GM19452 (cell line): Measurements from ENCODE around the gene DHX30.

Experiments used
- ATAC-seq: cut with Tn5 transposase; IDR thresholded peaks from one replicate; pipeline ENCODE4 v1.9.1; 2021; ENCODE audit not compliant: unreplicated experiment

DHX30 gene

GRCh38 chr3:47852604-47853602, 50.0 kb downstream of the DHX30 start:
- ATAC-seq: no peak

- ATAC-seq: no peak
Measured at GRCh38 chr3:47854267-47854666, 51.3 kb downstream of the DHX30 start.

- ATAC-seq: no peak
Measured at GRCh38 chr3:47854720-47855455, 52.0 kb downstream of the DHX30 start.

GRCh38 chr3:47855461-47856383, 52.8 kb downstream of the DHX30 start:
- ATAC-seq: no peak

GRCh38 chr3:47856669-47857068, 53.7 kb downstream of the DHX30 start:
- no peak for ATAC-seq

GRCh38 chr3:47857151-47857550, 54.2 kb downstream of the DHX30 start:
- no peak for ATAC-seq

- ATAC-seq: no peak
Measured at GRCh38 chr3:47859956-47860605, 57.1 kb downstream of the DHX30 start.

GRCh38 chr3:47863391-47864128, 60.6 kb downstream of the DHX30 start:
- no peak for ATAC-seq

- ATAC-seq: no peak
Measured at GRCh38 chr3:47865192-47865591, 62.3 kb downstream of the DHX30 start.

GRCh38 chr3:47867451-47868044, 64.6 kb downstream of the DHX30 start:
- no peak for ATAC-seq

- no peak for ATAC-seq
Measured at GRCh38 chr3:47868306-47868705, 65.4 kb downstream of the DHX30 start.

GRCh38 chr3:47870156-47870555, 67.2 kb downstream of the DHX30 start:
- no peak for ATAC-seq

- no peak for ATAC-seq
Measured at GRCh38 chr3:47870702-47871260, 67.8 kb downstream of the DHX30 start.

- ATAC-seq: no peak
Measured at GRCh38 chr3:47871389-47871788, 68.5 kb downstream of the DHX30 start.

- ATAC-seq: no peak
Measured at GRCh38 chr3:47872916-47873315, 70.0 kb downstream of the DHX30 start.

- ATAC-seq: no peak
Measured at GRCh38 chr3:47874438-47874837, 71.5 kb downstream of the DHX30 start.

- ATAC-seq: no peak
Measured at GRCh38 chr3:47874913-47875312, 72.0 kb downstream of the DHX30 start.

- ATAC-seq: no peak
Measured at GRCh38 chr3:47877290-47877689, 74.4 kb downstream of the DHX30 start.

GRCh38 chr3:47877719-47878118, 74.8 kb downstream of the DHX30 start:
- ATAC-seq: no peak
